ENCODE results near the gene NDUFS8.

DNA sequence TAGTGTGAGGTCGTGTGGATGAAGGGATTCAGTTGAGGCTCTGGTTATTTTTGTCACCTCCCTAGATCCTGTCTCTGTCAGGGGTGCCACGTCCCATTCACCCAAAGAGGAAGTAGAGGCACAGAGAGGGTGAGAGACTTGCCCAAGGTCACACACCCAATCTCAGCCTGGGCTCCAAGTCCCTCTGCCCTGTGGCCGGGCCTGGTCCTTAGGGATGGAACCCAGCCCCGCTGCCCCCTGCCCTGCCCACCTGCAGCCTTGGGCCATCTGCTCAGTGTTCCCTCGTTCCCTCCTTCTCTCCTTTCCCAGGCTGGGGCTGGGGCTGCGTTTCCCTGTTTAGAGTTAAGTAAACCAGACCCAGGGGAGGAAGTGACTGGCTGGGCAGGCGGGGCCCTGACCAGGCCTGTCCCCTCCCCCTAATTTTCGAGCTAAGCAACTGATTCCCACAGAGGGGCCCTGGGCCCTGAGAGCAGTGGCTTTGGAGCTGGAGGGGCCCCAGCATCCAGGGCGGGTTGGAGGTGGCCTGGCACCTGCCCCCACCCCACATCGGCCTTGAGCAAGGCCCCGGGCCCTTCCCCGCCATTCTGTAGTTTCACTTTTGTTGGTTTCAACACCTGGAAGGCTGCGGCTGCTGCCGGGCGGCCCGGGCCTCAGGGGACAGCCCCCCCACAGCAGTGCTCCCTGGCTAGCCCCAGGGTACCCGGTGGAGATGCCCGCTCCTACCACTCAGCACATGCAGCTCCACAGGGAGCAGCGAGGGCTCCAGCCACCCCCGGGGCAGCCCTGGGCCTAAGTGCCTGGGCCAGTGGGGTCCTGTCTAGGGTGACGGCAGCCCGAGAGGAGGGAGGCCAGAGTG, 9.8 kb downstream of the NDUFS8 start:
- TF ChIP-seq GABPA (IDR thresholded peaks at IDR 0.05 in 1 of 2, conservative IDR thresholded peaks at IDR 0.05 in 1 of 2) (no peak), EGR1 (IDR thresholded peaks at IDR 0.05; ENCODE audit: low read depth in 2 of 2) (no peak), CTCF (IDR thresholded peaks at IDR 0.05; ENCODE audit: low read depth, low read length, missing input control) (no peak), RAD21 (IDR thresholded peaks at IDR 0.05) (peak in 1 of 2 donors; percentile 24), ZBTB33 (IDR thresholded peaks at IDR 0.05) (no peak), YY1 (IDR thresholded peaks at IDR 0.05) (peak; percentile 38)
- TF ChIP-seq, protein P1, sequence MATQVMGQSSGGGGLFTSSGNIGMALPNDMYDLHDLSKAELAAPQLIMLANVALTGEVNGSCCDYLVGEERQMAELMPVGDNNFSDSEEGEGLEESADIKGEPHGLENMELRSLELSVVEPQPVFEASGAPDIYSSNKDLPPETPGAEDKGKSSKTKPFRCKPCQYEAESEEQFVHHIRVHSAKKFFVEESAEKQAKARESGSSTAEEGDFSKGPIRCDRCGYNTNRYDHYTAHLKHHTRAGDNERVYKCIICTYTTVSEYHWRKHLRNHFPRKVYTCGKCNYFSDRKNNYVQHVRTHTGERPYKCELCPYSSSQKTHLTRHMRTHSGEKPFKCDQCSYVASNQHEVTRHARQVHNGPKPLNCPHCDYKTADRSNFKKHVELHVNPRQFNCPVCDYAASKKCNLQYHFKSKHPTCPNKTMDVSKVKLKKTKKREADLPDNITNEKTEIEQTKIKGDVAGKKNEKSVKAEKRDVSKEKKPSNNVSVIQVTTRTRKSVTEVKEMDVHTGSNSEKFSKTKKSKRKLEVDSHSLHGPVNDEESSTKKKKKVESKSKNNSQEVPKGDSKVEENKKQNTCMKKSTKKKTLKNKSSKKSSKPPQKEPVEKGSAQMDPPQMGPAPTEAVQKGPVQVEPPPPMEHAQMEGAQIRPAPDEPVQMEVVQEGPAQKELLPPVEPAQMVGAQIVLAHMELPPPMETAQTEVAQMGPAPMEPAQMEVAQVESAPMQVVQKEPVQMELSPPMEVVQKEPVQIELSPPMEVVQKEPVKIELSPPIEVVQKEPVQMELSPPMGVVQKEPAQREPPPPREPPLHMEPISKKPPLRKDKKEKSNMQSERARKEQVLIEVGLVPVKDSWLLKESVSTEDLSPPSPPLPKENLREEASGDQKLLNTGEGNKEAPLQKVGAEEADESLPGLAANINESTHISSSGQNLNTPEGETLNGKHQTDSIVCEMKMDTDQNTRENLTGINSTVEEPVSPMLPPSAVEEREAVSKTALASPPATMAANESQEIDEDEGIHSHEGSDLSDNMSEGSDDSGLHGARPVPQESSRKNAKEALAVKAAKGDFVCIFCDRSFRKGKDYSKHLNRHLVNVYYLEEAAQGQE (IDR thresholded peaks at IDR 0.05), result peak; percentile 10

Measured in liver (tissue), 3 donors.